Hepatocyte (in vitro differentiated cells): ENCODE results near the gene SYN1.

Experiments
- CTCF ChIP-seq: fragments of 200-600 bp; sonication (generic); IDR thresholded peaks from 2 replicates; pipeline ENCODE4 v1.5.1; 2016; ENCODE audit warnings: antibody characterized with exemption, mild to moderate bottlenecking; ENCODE audit not compliant: poor library complexity
- EZH2 ChIP-seq: fragments of 200-600 bp; sonication (generic); IDR thresholded peaks from 2 replicates; pipeline ENCODE4 v1.6.1; 2016; ENCODE audit warnings: antibody characterized with exemption, mild to moderate bottlenecking, borderline replicate concordance
- EZH2phosphoT487 ChIP-seq: fragments of 200-600 bp; sonication (generic); IDR thresholded peaks from one replicate; pipeline ENCODE4 v1.6.1; 2018; ENCODE audit warnings: antibody characterized with exemption, mild to moderate bottlenecking, low read depth, moderate library complexity; ENCODE audit not compliant: unreplicated experiment, severe bottlenecking

- TF ChIP-seq EZH2 (no peak), CTCF (no peak), EZH2phosphoT487 (no peak)
Observed at GRCh38 chrX:47579537-47579936, 40.1 kb downstream of the SYN1 start.
